Esophagus squamous epithelium (tissue), 4 donors: Measurements from ENCODE around the gene HSPB1.
"Not testable (repeated sequence)": the region's sequence is repeated elsewhere in the genome, so short reads cannot be mapped to it uniquely, and the experiment has no call there.

Experiments used
- POLR2A ChIP-seq, 4 donors: fragments of 450-650 bp; IDR thresholded peaks; one replicate each; pipeline ENCODE4 v1.6.1; 2017; ENCODE audit warnings: antibody characterized with exemption in 4 of 4, mild to moderate bottlenecking in 4 of 4, moderate library complexity in 3 of 4
- TF ChIP-seq, protein P1 (sequence below), 6 experiments: fragments of 450-650 bp in 4 of 6; fragments of 200-600 bp in 2 of 6; sonication (generic) in 2 of 6; IDR thresholded peaks; one replicate each; pipeline ENCODE4 v1.5.1; 2016 to 2019; ENCODE audit warnings: antibody characterized with exemption in 6 of 6, mild to moderate bottlenecking in 4 of 6, moderate library complexity in 4 of 6

DNA sequence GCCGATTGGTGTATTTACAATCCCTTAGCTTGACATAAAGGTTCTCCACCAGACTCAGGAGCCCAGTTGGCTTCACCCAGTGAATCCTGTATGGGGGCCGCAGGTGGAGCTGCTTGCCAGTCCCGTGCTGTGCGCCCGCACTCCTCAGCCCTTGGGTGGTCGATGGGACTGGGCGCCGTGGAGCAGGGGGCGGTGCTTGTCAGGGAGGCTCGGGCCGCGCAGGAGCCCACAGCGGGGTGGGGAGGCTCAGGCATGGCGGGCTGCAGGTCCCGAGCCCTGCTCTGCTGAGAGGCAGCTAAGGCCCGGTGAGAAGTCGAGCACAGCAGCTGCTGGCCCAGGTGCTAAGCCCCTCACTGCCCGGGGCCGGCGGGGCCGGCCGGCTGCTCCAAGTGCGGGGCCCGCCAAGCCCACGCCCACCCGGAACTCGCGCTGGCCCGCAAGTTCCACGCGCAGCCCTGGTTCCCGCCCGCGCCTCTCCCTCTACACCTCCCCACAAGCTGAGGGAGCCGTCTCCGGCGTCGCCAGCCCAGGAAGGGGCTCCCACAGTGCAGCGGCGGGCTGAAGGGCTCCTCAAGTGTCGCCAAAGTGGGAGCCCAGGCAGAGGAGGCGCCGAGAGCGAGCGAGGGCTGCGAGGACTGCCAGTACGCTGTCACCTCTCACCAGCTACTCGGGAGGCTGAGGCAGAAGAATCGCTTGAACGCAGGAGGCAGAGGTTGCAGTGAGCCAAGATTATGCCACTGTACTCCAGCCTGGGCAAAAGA is 7.0 kb downstream of the HSPB1 start:
- TF ChIP-seq, protein P1, sequence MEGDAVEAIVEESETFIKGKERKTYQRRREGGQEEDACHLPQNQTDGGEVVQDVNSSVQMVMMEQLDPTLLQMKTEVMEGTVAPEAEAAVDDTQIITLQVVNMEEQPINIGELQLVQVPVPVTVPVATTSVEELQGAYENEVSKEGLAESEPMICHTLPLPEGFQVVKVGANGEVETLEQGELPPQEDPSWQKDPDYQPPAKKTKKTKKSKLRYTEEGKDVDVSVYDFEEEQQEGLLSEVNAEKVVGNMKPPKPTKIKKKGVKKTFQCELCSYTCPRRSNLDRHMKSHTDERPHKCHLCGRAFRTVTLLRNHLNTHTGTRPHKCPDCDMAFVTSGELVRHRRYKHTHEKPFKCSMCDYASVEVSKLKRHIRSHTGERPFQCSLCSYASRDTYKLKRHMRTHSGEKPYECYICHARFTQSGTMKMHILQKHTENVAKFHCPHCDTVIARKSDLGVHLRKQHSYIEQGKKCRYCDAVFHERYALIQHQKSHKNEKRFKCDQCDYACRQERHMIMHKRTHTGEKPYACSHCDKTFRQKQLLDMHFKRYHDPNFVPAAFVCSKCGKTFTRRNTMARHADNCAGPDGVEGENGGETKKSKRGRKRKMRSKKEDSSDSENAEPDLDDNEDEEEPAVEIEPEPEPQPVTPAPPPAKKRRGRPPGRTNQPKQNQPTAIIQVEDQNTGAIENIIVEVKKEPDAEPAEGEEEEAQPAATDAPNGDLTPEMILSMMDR (IDR thresholded peaks at IDR 0.05): not testable (repeated sequence)
- not testable (repeated sequence) for TF ChIP-seq POLR2A (IDR thresholded peaks at IDR 0.05)
